NCI-H1694 (cell line): ENCODE results near the gene KDM1A.

ENCODE experiments used
- DNase-seq: peaks from one replicate; lab custom pipeline; 2025; lab: John Stamatoyannopoulos, UW

KDM1A gene

GRCh38 chr1:23110391-23110790 lies 91.1 kb downstream of the KDM1A start:
- DNase-seq, result no peak

- DNase-seq, result no peak
Observed at GRCh38 chr1:23111600-23112535, 92.6 kb downstream of the KDM1A start.

- no peak for DNase-seq
Observed at GRCh38 chr1:23114424-23115079, 95.3 kb downstream of the KDM1A start.

GRCh38 chr1:23116216-23116836 lies 97.1 kb downstream of the KDM1A start:
- no peak for DNase-seq

GRCh38 chr1:23116921-23117699 lies 97.8 kb downstream of the KDM1A start:
- DNase-seq, result no peak

- no peak for DNase-seq
Observed at GRCh38 chr1:23118407-23118806, 99.1 kb downstream of the KDM1A start.

GRCh38 chr1:23118957-23119792 lies 99.9 kb downstream of the KDM1A start:
- DNase-seq, result no peak

GRCh38 chr1:23120383-23120782 lies 101.1 kb downstream of the KDM1A start:
- DNase-seq, result no peak

GRCh38 chr1:23122023-23122748 lies 102.9 kb downstream of the KDM1A start:
- DNase-seq, result no peak

- no peak for DNase-seq
Observed at GRCh38 chr1:23122796-23123195, 103.5 kb downstream of the KDM1A start.

GRCh38 chr1:23123528-23123927 lies 104.3 kb downstream of the KDM1A start:
- no peak for DNase-seq

- DNase-seq, result no peak
Observed at GRCh38 chr1:23124259-23125026, 105.2 kb downstream of the KDM1A start.

- no peak for DNase-seq
Observed at GRCh38 chr1:23125489-23125888, 106.2 kb downstream of the KDM1A start.

- DNase-seq, result no peak
Observed at GRCh38 chr1:23126200-23126599, 106.9 kb downstream of the KDM1A start.

- no peak for DNase-seq
Observed at GRCh38 chr1:23126801-23127200, 107.5 kb downstream of the KDM1A start.

GRCh38 chr1:23129846-23130245 lies 110.6 kb downstream of the KDM1A start:
- no peak for DNase-seq

GRCh38 chr1:23132033-23132432 lies 112.8 kb downstream of the KDM1A start:
- DNase-seq, result no peak
